Liver (tissue), 9 donors: ENCODE measurements around the gene NCOA4. TPM values are rescaled to one million over a fixed set of nuclear protein-coding genes. Genes with fewer than 3 reads are reported as not detected.
A peak's percentile ranks its signal among the peaks of the same experiment; 100 is the strongest.

ENCODE experiments used
- DNase-seq: peaks from one replicate; pipeline ENCODE4 v3.0.0-alpha.2; 2017; ENCODE audit warnings: low spot score
- H3K27ac ChIP-seq, 2 donors: one replicate each; pipeline ENCODE4 v1.7.0; 2013; ENCODE audit warnings: inconsistent platforms in 2 of 2, low read length in 2 of 2, control low read depth in 1 of 2, low read depth in 1 of 2, mild to moderate bottlenecking in 1 of 2
- H3K27me3 ChIP-seq, 4 donors: one replicate each; pipeline versions ENCODE4 v1.6.1 to v1.7.0; 2013; ENCODE audit warnings: low read length in 3 of 4, inconsistent platforms in 1 of 4, mild to moderate bottlenecking in 1 of 4, moderate library complexity in 1 of 4; ENCODE audit not compliant: control insufficient read depth in 4 of 4, insufficient read depth in 4 of 4
- H3K36me3 ChIP-seq, 4 donors: one replicate each; pipeline versions ENCODE4 v1.6.1 to v1.7.0; 2013; ENCODE audit warnings: low read length in 3 of 4, mild to moderate bottlenecking in 3 of 4, low read depth in 1 of 4, moderate library complexity in 1 of 4; ENCODE audit not compliant: control insufficient read depth in 4 of 4, insufficient read depth in 3 of 4
- H3K4me1 ChIP-seq, 4 donors: one replicate each; pipeline versions ENCODE4 v1.6.1 to v1.7.0; 2013; ENCODE audit warnings: low read length in 3 of 4, mild to moderate bottlenecking in 3 of 4, moderate library complexity in 1 of 4; ENCODE audit not compliant: control insufficient read depth in 4 of 4, insufficient read depth in 4 of 4
- H3K4me3 ChIP-seq, 3 donors: one replicate each; pipeline versions ENCODE4 v1.6.1 to v1.7.0; 2013; ENCODE audit warnings: low read length in 3 of 3, control low read depth in 1 of 3, low read depth in 1 of 3, mild to moderate bottlenecking in 1 of 3
- H3K9ac ChIP-seq, 2 donors: one replicate each; pipeline ENCODE4 v1.7.0; 2013; ENCODE audit warnings: low read length in 2 of 2, mild to moderate bottlenecking in 2 of 2, moderate library complexity in 2 of 2, control low read depth in 1 of 2, low read depth in 1 of 2
- H3K9me3 ChIP-seq, 4 donors: one replicate each; pipeline versions ENCODE4 v1.6.1 to v1.7.0; 2013; ENCODE audit warnings: low read length in 3 of 4; ENCODE audit not compliant: control insufficient read depth in 4 of 4
- ATF3 ChIP-seq: IDR thresholded peaks from 2 replicates; pipeline ENCODE4 v1.6.1; 2016; ENCODE audit warnings: antibody characterized with exemption
- CTCF ChIP-seq: fragments of 150-350 bp; IDR thresholded peaks from 2 replicates; pipeline ENCODE4 v1.5.1; 2017; ENCODE audit warnings: improper control_type of control experiment, low read depth, low read length; ENCODE audit not compliant: missing input control
- EGR1 ChIP-seq, 2 donors: IDR thresholded peaks; 2 replicates each; pipeline ENCODE4 v1.6.1; 2016 to 2018; ENCODE audit warnings: antibody characterized with exemption in 2 of 2, low read depth in 2 of 2
- FOXA1 ChIP-seq: IDR thresholded peaks from 2 replicates; pipeline ENCODE4 v1.6.1; 2016; ENCODE audit warnings: antibody characterized with exemption
- FOXA2 ChIP-seq: IDR thresholded peaks from 2 replicates; pipeline ENCODE4 v1.6.1; 2016; ENCODE audit warnings: antibody characterized with exemption
- GABPA ChIP-seq, 2 donors: IDR thresholded peaks in 1 of 2; conservative IDR thresholded peaks in 1 of 2; 2 replicates each; pipeline ENCODE4 v1.6.1; 2016; ENCODE audit warnings: antibody characterized with exemption in 2 of 2, mild to moderate bottlenecking in 1 of 2, moderate library complexity in 1 of 2
- HNF4A ChIP-seq, 2 donors: conservative IDR thresholded peaks; 2 replicates each; pipeline ENCODE4 v1.6.1; 2016; ENCODE audit warnings: antibody characterized with exemption in 2 of 2, mild to moderate bottlenecking in 2 of 2
- HNF4G ChIP-seq: IDR thresholded peaks from 2 replicates; pipeline ENCODE4 v1.6.1; 2016; ENCODE audit warnings: antibody characterized with exemption
- JUND ChIP-seq, 2 donors: IDR thresholded peaks; 2 replicates each; pipeline ENCODE4 v1.6.1; 2016; ENCODE audit warnings: antibody characterized with exemption in 2 of 2
- MAX ChIP-seq: IDR thresholded peaks from 2 replicates; pipeline ENCODE4 v1.6.1; 2016; ENCODE audit warnings: antibody characterized with exemption
- NR2F2 ChIP-seq: IDR thresholded peaks from 2 replicates; pipeline ENCODE4 v1.6.1; 2016; ENCODE audit warnings: antibody characterized with exemption
- RAD21 ChIP-seq, 2 donors: IDR thresholded peaks; 2 replicates each; pipeline ENCODE4 v1.6.1; 2016; ENCODE audit warnings: antibody characterized with exemption in 2 of 2, mild to moderate bottlenecking in 2 of 2
- REST ChIP-seq: IDR thresholded peaks from 2 replicates; pipeline ENCODE4 v1.6.1; 2016; ENCODE audit warnings: antibody characterized with exemption, mild to moderate bottlenecking
- RXRA ChIP-seq, 2 donors: IDR thresholded peaks; 2 replicates each; pipeline ENCODE4 v1.6.1; 2017 to 2018; ENCODE audit warnings: antibody characterized with exemption in 2 of 2, mild to moderate bottlenecking in 1 of 2
- SP1 ChIP-seq: IDR thresholded peaks from 2 replicates; pipeline ENCODE4 v1.6.1; 2018; ENCODE audit warnings: antibody characterized with exemption, mild to moderate bottlenecking
- TAF1 ChIP-seq: conservative IDR thresholded peaks from 2 replicates; pipeline ENCODE4 v1.6.1; 2016; ENCODE audit warnings: antibody characterized with exemption, mild to moderate bottlenecking
- YY1 ChIP-seq: IDR thresholded peaks from 2 replicates; pipeline ENCODE4 v1.6.1; 2016; ENCODE audit warnings: antibody characterized with exemption, mild to moderate bottlenecking
- ZBTB33 ChIP-seq: IDR thresholded peaks from 2 replicates; pipeline ENCODE4 v1.6.1; 2016; ENCODE audit warnings: antibody characterized with exemption
- WGBS: extraction: QIAGEN DNeasy Blood & Tissue Kit; methylation state at CpG from one replicate; pipeline ENCODE4 v1.1.7; 2013; 5-methylcytosine and 5-hydroxymethylcytosine counted together
- polyA plus RNA-seq, 2 donors: library from polyadenylated mRNA; stranded (reverse) in 1 of 2; unstranded in 1 of 2; fragments of 200-250 nt in 1 of 2; fragments of >200 nt in 1 of 2; fragmentation: Nextera tagmentation in 1 of 2; extraction: Ambion mirVana in 1 of 2; gene quantifications; one replicate each; pipeline versions ENCODE4 v1.2.1 to v1.2.3, GENCODE V29; 2013 to 2015
- total RNA-seq, 2 donors: library from RNA; depleted of rRNA; stranded (reverse); fragments of >200 nt; gene quantifications; one replicate each; pipeline ENCODE4 v1.2.3, GENCODE V29; 2014
- donor health status: healthy.
- donor health status: healthy.
- donor health status: healthy.
- donor health status: healthy.
- donor health status: healthy.

The NCOA4 gene
- total and polyA plus RNA-seq, 4 donors = 71.9 to 746 (median 168) TPM

GRCh38 chr10:46020344-46020657 is 10.1 kb downstream of the NCOA4 start:
- WGBS = 44% methylated on average over 3 of the region's 3 CpGs
- no peak overlapping the region for H3K9ac ChIP-seq
- no peak for DNase-seq
- no peaks in the 10 kb centered on the region for H3K9me3 ChIP-seq
- peak overlapping the region; percentile 66 to 67 for H3K27ac ChIP-seq
- no peak for TF ChIP-seq YY1
- TF ChIP-seq JUND (IDR thresholded peaks at IDR 0.05) = no peak
- TF ChIP-seq FOXA1 = no peak
- TF ChIP-seq NR2F2 = no peak
- TF ChIP-seq TAF1 = no peak
- no peak for TF ChIP-seq FOXA2
- no peak for TF ChIP-seq ZBTB33
- TF ChIP-seq RXRA (IDR thresholded peaks at IDR 0.05) = no peak
- no peak for TF ChIP-seq SP1
- TF ChIP-seq HNF4G = no peak
- no peak for TF ChIP-seq GABPA (IDR thresholded peaks at IDR 0.05 in 1 of 2, conservative IDR thresholded peaks at IDR 0.05 in 1 of 2)
- TF ChIP-seq REST = no peak
- no peak for TF ChIP-seq ATF3
- TF ChIP-seq EGR1 (IDR thresholded peaks at IDR 0.05; ENCODE audit: low read depth in 2 of 2) = no peak
- no peak for TF ChIP-seq RAD21 (IDR thresholded peaks at IDR 0.05)
- no peak for TF ChIP-seq HNF4A (conservative IDR thresholded peaks at IDR 0.05)
- no peak for TF ChIP-seq MAX
- no peak for TF ChIP-seq CTCF
- no peaks in the 10 kb centered on the region for H3K27me3 ChIP-seq
- peaks cover 1 to 7% (median 5%) of the 10 kb centered on the region in 4 donors for H3K36me3 ChIP-seq
- peak overlapping the region in 1 of 3 donors; percentile 25 for H3K4me3 ChIP-seq
- H3K4me1 ChIP-seq = peaks cover 7 to 79% (median 75%) of the 10 kb centered on the region in 4 donors
